B cell (primary cell): ENCODE measurements around the gene BMP8A. TPM values are rescaled to one million over a fixed set of nuclear protein-coding genes. Genes with fewer than 3 reads are reported as not detected.

Experiments used
- ATAC-seq: fragments of 200-7000 bp; cut with Tn5 transposase; one replicate; pipeline ENCODE4 v1.10.0; 2021; ENCODE audit warnings: low read depth, mild to moderate bottlenecking, moderate number of reproducible peaks, moderate library complexity
- CTCF ChIA-PET: fragments of 350-600 bp; sonication (Branson Sonifier 250); formaldehyde crosslinking; loops from one replicate; lab custom pipeline; 2021; ENCODE audit warnings: antibody characterized with exemption, inconsistent platforms; lab: Charles Lee
- POLR2A ChIA-PET: fragments of 350-600 bp; sonication (Branson Sonifier 250); formaldehyde crosslinking; loops from one replicate; lab custom pipeline; 2021; ENCODE audit warnings: antibody characterized with exemption; lab: Charles Lee
- DNase-seq: peaks from one replicate; pipeline ENCODE4 v3.0.0; 2013
- H2AFZ ChIP-seq: 2 replicates; pipeline ENCODE4 v1.6.1; 2012; ENCODE audit warnings: mild to moderate bottlenecking, low read depth, low read length; ENCODE audit not compliant: insufficient read depth, poor library complexity, severe bottlenecking
- H3K27ac ChIP-seq, 2 donors: 1 replicate in 1 of 2; 2 replicates in 1 of 2; pipeline ENCODE4 v1.5.1; 2012 to 2013; ENCODE audit warnings: low read length in 2 of 2, mild to moderate bottlenecking in 2 of 2, moderate library complexity in 1 of 2
- H3K27me3 ChIP-seq, 4 experiments: fragments of 200-600 bp in 1 of 4; sonication (generic) in 1 of 4; replicated peaks in 1 of 4; 1 replicate in 2 of 4; 2 replicates in 2 of 4; pipeline versions ENCODE4 v1.6.1 to v1.7.0; 2013 to 2016; ENCODE audit warnings: low read length in 3 of 4, mild to moderate bottlenecking in 2 of 4, mixed read lengths in 1 of 4, moderate library complexity in 1 of 4; ENCODE audit not compliant: insufficient read depth in 4 of 4, control insufficient read depth in 3 of 4; ENCODE audit errors: control extremely low read depth in 1 of 4
- H3K36me3 ChIP-seq, 2 experiments: replicated peaks in 1 of 2; 1 replicate in 1 of 2; 2 replicates in 1 of 2; pipeline versions ENCODE4 v1.6.1 to v1.7.1; 2013; ENCODE audit warnings: low read length in 1 of 2; ENCODE audit not compliant: insufficient read depth in 2 of 2, control insufficient read depth in 1 of 2; ENCODE audit errors: control extremely low read depth in 1 of 2, extremely low read depth in 1 of 2
- H3K4me1 ChIP-seq, 2 donors: fragments of 200-600 bp in 1 of 2; sonication (generic) in 1 of 2; 1 replicate in 1 of 2; 2 replicates in 1 of 2; pipeline versions ENCODE4 v1.5.1 to v1.6.1; 2013 to 2017; ENCODE audit warnings: low read length in 2 of 2; ENCODE audit not compliant: control insufficient read depth in 2 of 2, insufficient read depth in 2 of 2
- H3K4me2 ChIP-seq: replicated peaks from 2 replicates; pipeline ENCODE3; 2012; ENCODE audit warnings: mild to moderate bottlenecking, low read depth, low read length; ENCODE audit not compliant: poor library complexity, severe bottlenecking
- H3K4me3 ChIP-seq, 5 experiments: fragments of 200-600 bp in 1 of 5; sonication (generic) in 1 of 5; 1 replicate in 3 of 5; 2 replicates in 2 of 5; pipeline versions ENCODE4 v1.5.1 to v1.7.0; 2011 to 2016; ENCODE audit warnings: low read length in 4 of 5, mild to moderate bottlenecking in 4 of 5, low read depth in 2 of 5, control low read depth in 1 of 5, moderate library complexity in 1 of 5; ENCODE audit not compliant: insufficient read depth in 1 of 5; ENCODE audit errors: control extremely low read depth in 1 of 5, extremely low read depth in 1 of 5
- H3K79me2 ChIP-seq: fragments of 200-600 bp; sonication (generic); one replicate; pipeline ENCODE4 v1.6.0; 2016; ENCODE audit warnings: low read length; ENCODE audit not compliant: control insufficient read depth, insufficient read depth
- H3K9ac ChIP-seq: fragments of 200-600 bp; sonication (generic); 2 replicates; pipeline ENCODE4 v1.6.1; 2017; ENCODE audit warnings: mild to moderate bottlenecking, low read length, moderate library complexity
- H3K9me3 ChIP-seq, 3 donors: one replicate each; pipeline versions ENCODE4 v1.6.1 to v1.7.1; 2013; ENCODE audit warnings: low read length in 2 of 3; ENCODE audit not compliant: control insufficient read depth in 2 of 3, insufficient read depth in 1 of 3; ENCODE audit errors: control extremely low read depth in 1 of 3
- H4K20me1 ChIP-seq: 2 replicates; pipeline ENCODE4 v1.6.0; 2012; ENCODE audit warnings: mild to moderate bottlenecking, low read length; ENCODE audit not compliant: insufficient read depth, control insufficient read depth, poor library complexity, severe bottlenecking
- H3K27ac Mint-ChIP-seq: one replicate; pipeline ENCODE4 v1.8.0; 2021; ENCODE audit warnings: mixed read lengths
- H3K27me3 Mint-ChIP-seq: one replicate; pipeline ENCODE4 v1.8.0; 2021; ENCODE audit warnings: mixed read lengths
- H3K4me1 Mint-ChIP-seq: one replicate; pipeline ENCODE4 v1.8.0; 2021; ENCODE audit warnings: mixed read lengths
- H3K4me3 Mint-ChIP-seq: one replicate; pipeline ENCODE4 v1.8.0; 2021; ENCODE audit warnings: mixed read lengths
- H3K9me3 Mint-ChIP-seq: one replicate; pipeline ENCODE4 v1.8.0; 2022; ENCODE audit warnings: mixed read lengths; ENCODE audit not compliant: insufficient read depth
- EZH2 ChIP-seq: IDR thresholded peaks from 2 replicates; pipeline ENCODE4 v1.6.1; 2012; ENCODE audit warnings: borderline replicate concordance, low read depth, mild to moderate bottlenecking, moderate library complexity, low read length; ENCODE audit not compliant: insufficient read depth, poor library complexity, severe bottlenecking
- WGBS: methylation state at CpG from one replicate; pipeline ENCODE4 v1.1.5; 2013; ENCODE audit warnings: missing lambda C conversion rate; ENCODE audit not compliant: insufficient coverage; 5-methylcytosine and 5-hydroxymethylcytosine counted together
- intact Hi-C: fragments of 100-400 bp; cut with micrococcal nuclease; formaldehyde crosslinking; loops from one replicate; pipeline ENCODE4 v1.10.0; 2022
- polyA plus RNA-seq: library from polyadenylated mRNA; depleted of rRNA; stranded (reverse); fragments of >200 nt; gene quantifications from 2 replicates; pipeline ENCODE4 v1.2.3, GENCODE V29; 2012
- total RNA-seq, 2 donors: library from RNA; stranded (reverse); fragments of 120-200 nt in 1 of 2; gene quantifications; 1 replicate in 1 of 2; 2 replicates in 1 of 2; pipeline versions ENCODE4 v1.2.3 to v1.2.4, GENCODE V29; 2013 to 2022
- TF ChIP-seq, protein P1 (sequence below): fragments of 200-600 bp; IDR thresholded peaks from one replicate; pipeline ENCODE4 v1.8.0; 2022; ENCODE audit warnings: antibody characterized with exemption, mild to moderate bottlenecking

The BMP8A gene
- total and polyA plus RNA-seq, 2 donors (not counting 1 experiment from before 2014, with no cell fraction given) = 0.25 to 1.1 TPM

DNA sequence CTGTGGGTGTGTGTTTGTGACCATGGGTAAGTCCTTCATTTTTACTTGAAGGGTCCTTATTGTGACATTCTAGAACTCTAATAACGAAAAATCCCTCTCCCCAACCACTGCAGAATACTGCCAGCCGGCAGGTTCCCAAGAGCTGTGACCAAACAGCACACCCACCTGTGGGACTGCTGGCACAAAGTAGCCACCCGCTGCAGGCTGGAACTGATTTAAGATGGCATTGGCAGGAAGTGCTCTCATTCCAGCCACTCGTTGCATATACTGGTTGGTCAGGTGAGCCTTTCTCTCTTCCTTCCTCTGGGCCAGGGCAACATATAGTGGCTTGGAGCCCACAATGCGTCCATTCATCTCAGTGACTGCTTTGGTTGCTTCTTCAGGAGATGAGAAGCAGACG is 73.5 kb downstream of the BMP8A start:
- Histone ChIP-seq H3K4me2 (no peak overlapping the region), H3K36me3 (peaks cover 21 to 93% of the 10 kb centered on the region in 2 experiments), H3K9ac (no peak overlapping the region), H2AFZ (no peak overlapping the region), H3K4me3 (no peak overlapping the region), H4K20me1 (peaks cover 10% of the 10 kb centered on the region), H3K27ac (no peak overlapping the region), H3K27me3 (no peaks in the 10 kb centered on the region), H3K9me3 (peaks cover 0 to 2% (median 0%) of the 10 kb centered on the region in 3 donors), H3K79me2 (no peaks in the 10 kb centered on the region), H3K4me1 (no peaks in the 10 kb centered on the region)
- DNase-seq (no peak), ATAC-seq (no peak)
- WGBS = 89% methylated on average over 5 of the region's 6 CpGs
- ChIA-PET POLR2A (no interaction called here), CTCF (interaction anchor here (1.9 kb wide), 1 partner anchor 11 kb away, joined by 4 read pairs; no protein-coding TSS in a partner anchor)
- Mint-ChIP-seq H3K4me3 (no peak overlapping the region), H3K4me1 (no peaks in the 10 kb centered on the region), H3K9me3 (no peaks in the 10 kb centered on the region), H3K27me3 (no peaks in the 10 kb centered on the region), H3K27ac (no peak overlapping the region)
- intact Hi-C loops = no loop called here
- TF ChIP-seq, protein P1, sequence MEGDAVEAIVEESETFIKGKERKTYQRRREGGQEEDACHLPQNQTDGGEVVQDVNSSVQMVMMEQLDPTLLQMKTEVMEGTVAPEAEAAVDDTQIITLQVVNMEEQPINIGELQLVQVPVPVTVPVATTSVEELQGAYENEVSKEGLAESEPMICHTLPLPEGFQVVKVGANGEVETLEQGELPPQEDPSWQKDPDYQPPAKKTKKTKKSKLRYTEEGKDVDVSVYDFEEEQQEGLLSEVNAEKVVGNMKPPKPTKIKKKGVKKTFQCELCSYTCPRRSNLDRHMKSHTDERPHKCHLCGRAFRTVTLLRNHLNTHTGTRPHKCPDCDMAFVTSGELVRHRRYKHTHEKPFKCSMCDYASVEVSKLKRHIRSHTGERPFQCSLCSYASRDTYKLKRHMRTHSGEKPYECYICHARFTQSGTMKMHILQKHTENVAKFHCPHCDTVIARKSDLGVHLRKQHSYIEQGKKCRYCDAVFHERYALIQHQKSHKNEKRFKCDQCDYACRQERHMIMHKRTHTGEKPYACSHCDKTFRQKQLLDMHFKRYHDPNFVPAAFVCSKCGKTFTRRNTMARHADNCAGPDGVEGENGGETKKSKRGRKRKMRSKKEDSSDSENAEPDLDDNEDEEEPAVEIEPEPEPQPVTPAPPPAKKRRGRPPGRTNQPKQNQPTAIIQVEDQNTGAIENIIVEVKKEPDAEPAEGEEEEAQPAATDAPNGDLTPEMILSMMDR = no peak
- no peak for TF ChIP-seq EZH2

DNA sequence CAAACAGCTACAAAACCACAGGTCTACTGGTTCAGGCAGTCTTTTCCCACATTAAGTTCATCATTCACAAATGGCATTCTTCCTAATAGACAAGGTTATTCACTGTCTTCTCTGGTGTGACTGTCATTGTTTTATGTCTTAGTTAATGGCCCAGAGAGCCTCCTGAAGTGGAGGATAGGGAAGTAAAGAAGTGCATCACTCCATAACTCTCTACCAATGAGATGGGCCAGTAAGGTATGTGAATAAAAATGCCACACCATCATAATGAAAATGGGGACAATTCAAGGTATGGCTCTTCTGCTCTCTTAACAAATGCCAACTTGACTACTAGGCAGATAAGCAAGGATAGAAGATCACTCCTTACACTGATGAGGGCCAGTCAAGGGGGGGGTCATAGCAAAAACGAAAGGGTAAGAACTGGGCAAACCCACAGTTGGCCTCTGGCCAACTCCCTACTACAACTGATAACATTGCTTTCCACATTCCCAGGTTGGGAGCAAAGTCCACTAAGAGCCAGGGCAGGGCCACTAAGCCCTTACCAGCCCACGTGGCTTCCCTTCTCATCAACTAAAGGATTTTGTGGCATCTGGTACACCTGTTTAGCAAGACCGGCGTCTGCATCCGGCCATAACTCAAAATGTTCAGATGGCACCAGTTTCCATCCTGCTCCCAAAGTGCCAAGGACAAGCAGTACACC is 75.2 kb downstream of the BMP8A start:
- 88% methylated on average over 5 of the region's 5 CpGs for WGBS
- H3K4me3 Mint-ChIP-seq = no peak overlapping the region
- ChIA-PET POLR2A (no interaction called here), CTCF (no interaction called here)
- H3K4me1 Mint-ChIP-seq = no peaks in the 10 kb centered on the region
- H3K9ac ChIP-seq = no peak overlapping the region
- H2AFZ ChIP-seq = no peak overlapping the region
- H3K9me3 ChIP-seq = no peaks in the 10 kb centered on the region
- H3K4me1 ChIP-seq = no peaks in the 10 kb centered on the region
- TF ChIP-seq EZH2 = no peak
- TF ChIP-seq, protein P1 = no peak
- ATAC-seq (no peak), DNase-seq (no peak)
- peaks cover 25 to 93% of the 10 kb centered on the region in 2 experiments for H3K36me3 ChIP-seq
- no peak overlapping the region for H3K27ac Mint-ChIP-seq
- H3K4me3 ChIP-seq = no peak overlapping the region
- H3K27me3 Mint-ChIP-seq = no peaks in the 10 kb centered on the region
- intact Hi-C loops = no loop called here
- H3K79me2 ChIP-seq = no peaks in the 10 kb centered on the region
- H3K9me3 Mint-ChIP-seq = no peaks in the 10 kb centered on the region
- no peaks in the 10 kb centered on the region for H3K27me3 ChIP-seq
- H3K27ac ChIP-seq = no peak overlapping the region
- H4K20me1 ChIP-seq = peaks cover 18% of the 10 kb centered on the region
- H3K4me2 ChIP-seq = no peak overlapping the region
